HL-60/S4 treated with retinoic acid at 250 ng/mL for 4 days and 3 days (cell line): ENCODE measurements around the gene SHOC2.

Experiments used
- in situ Hi-C: fragments of 300-500 bp; cut with MboI; formaldehyde crosslinking; loops from 2 replicates; pipeline ENCODE4 v1.7.0; 2022; ENCODE audit warnings: low sequenced_read_pairs

Gene SHOC2

DNA sequence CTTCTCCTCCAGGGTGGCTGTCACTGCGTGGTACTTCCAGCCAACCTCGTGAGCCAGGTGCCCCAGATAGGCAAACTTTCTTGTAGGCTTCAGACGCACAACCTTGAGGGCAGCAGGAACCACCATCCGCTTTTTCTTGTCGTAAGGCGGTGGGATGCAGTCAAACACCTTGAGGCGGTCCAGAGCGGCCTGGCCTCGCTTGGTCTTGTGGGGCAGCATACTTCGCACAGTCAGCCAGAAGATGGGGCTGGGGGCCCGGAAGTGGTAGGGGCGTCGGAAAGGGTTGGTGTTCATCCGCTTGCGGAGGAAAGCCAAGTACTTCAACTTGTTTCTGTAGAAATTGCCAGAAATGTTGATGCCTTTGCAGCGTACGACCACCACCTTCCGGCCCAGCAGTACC is 17.4 kb downstream of the SHOC2 start:
- in situ Hi-C loops, result no loop called here

GRCh38 chr10:110939419-110939818 is 20.0 kb downstream of the SHOC2 start:
- in situ Hi-C loops, result no loop called here

DNA sequence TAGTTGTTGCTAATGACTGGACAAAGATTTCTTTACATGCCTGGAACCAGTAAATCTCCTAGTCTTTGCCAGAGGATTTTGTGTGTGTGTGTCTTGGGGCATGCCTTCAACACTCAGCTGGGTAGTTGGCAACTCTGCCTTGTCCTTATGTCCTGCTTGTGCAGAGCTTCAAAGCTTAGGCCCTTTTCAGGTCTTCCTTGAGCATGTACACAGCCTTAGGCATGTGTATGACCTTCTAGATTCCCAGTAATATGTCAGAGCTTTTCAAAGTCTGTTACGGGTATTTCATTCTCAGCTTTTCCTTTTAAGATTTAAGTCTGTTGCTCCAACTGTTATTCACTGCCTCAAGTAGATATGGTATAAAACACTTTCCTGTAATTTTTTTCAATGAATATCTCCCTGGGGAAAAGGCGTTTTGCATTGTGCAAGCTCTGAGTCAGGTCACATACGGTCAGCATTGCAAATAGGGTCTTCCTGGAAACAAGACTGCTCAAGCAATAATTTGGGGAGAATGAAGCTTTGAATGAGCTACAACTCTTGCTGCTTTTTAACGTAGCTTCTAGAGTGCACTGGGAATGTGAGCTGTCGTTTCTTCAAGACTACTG is 25.5 kb downstream of the SHOC2 start:
- in situ Hi-C loops, result no loop called here

- in situ Hi-C loops, result no loop called here
Measured at GRCh38 chr10:110946496-110946895, 27.1 kb downstream of the SHOC2 start.

DNA sequence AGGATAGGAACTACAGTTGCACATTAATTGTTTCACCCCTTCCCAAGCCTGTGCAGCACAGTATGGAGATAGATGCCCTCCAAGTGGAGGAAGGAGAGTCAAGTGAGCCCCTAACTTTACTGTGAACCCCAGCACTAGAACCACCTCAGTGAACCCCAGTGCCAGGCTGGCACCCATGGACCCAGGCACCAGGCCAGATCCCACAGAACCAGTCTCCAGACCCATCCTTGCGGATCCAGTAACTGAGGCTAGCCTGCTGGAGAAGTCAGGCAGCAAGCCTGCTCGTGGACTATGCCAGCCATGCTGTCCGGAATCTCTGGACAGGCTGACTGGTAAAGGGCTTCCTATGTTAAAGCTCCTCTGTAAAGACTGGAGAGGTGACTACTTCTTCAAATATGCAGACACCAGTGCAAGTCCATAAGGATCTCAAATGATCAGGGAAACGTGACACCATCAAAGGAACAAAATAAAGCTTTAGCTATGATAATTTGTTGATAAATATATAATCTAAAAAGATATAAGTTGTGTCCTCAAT is 27.7 kb downstream of the SHOC2 start:
- in situ Hi-C loops, result no loop called here

DNA sequence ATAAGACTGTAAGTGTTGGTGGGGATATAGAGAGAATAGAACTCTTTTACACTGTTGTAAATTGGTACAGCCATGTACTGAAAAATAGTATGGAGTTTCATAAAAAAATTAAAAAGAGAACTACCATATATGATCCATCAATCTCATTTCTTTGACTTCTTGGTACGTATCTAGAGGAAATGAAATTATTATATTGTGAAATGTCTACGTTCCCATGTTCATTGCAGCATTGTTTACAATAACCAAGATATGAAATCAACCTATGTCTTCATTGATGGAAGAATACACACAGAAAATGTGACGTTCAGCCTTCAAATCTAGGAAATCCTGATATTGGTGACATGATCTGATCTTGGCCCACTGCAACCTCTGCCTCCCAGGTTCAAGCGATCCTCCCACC is 32.0 kb downstream of the SHOC2 start:
- in situ Hi-C loops, result no loop called here

- in situ Hi-C loops, result no loop called here
Measured at GRCh38 chr10:110957606-110958005, 38.2 kb downstream of the SHOC2 start.

GRCh38 chr10:110959379-110960332 is 40.3 kb downstream of the SHOC2 start:
- in situ Hi-C loops, result no loop called here

GRCh38 chr10:110960333-110960712 is 40.9 kb downstream of the SHOC2 start:
- in situ Hi-C loops, result no loop called here

DNA sequence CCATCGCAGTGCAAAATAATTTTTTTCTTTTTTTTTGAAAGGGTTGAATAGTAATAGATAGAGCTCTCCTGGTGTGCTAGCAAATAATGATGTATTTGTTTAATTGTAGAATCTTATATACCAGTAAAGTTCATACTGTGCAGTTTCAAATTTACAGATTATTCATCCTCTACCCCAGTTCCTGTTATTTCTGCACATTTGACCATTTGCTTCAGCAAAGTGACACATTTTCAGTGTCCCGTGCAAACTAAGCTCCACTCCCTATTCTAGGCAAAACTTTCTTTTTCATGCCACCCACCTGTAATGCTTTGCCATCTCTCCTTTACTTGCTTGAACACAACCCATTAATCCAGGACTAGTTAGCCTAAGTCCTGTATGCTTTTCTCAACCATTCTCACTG is 43.0 kb downstream of the SHOC2 start:
- in situ Hi-C loops, result no loop called here

DNA sequence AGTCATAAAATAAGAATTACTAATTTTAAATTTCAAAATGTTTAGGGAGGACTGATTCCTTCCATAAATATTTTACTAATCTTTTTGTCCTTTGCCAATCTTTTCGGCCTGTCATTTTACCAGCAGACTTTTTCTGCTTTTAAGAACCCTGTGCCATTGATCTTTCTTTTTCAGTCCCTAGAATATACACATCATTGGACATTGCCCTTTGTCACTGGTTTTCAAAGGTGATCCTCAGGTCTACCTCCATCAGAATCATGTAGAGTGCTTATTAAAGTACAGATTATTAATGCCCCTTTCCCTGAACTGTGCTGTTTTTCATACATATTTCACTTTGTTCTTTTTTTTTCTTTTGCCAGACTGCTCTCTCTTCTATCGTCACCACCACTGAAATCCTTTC is 43.8 kb downstream of the SHOC2 start:
- in situ Hi-C loops, result no loop called here

- in situ Hi-C loops, result no loop called here
Measured at GRCh38 chr10:110964681-110965080, 45.3 kb downstream of the SHOC2 start.

DNA sequence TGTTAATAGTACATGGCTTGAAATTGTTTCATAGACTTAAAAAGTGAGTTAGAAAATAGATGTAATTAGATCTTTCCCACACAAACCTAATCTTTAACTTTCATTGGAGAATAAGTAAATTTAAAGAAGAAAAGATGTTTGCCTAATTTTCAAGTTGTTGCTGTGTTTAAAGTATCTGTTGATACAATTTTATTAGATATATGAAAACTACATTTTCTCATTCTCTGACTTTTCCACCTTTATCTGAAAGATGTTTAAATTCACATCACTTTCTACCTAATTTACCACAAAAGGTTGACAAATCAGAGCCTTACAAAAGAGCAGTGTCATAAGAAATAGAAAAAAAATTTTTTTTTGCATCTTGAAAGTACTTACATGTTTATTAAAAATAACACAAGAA is 45.8 kb downstream of the SHOC2 start:
- in situ Hi-C loops, result no loop called here

DNA sequence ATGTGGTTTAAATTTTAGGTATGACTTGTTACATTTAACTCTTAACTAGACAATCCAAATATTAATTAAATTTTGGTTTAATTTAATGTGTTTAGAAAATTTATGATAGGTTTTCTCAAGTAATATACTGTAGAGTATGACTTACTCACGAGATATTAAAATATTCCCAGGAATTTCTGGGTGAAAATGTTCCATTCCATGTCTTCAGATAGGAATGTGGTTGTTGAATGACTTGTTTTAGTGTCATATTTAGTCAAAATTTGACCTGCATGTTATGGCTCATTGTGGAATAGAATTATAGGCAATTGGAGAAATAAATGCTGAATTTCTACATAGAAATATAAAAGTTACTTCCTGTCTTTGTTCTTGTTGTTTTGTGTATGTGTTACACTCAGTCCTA is 46.7 kb downstream of the SHOC2 start:
- in situ Hi-C loops, result no loop called here

DNA sequence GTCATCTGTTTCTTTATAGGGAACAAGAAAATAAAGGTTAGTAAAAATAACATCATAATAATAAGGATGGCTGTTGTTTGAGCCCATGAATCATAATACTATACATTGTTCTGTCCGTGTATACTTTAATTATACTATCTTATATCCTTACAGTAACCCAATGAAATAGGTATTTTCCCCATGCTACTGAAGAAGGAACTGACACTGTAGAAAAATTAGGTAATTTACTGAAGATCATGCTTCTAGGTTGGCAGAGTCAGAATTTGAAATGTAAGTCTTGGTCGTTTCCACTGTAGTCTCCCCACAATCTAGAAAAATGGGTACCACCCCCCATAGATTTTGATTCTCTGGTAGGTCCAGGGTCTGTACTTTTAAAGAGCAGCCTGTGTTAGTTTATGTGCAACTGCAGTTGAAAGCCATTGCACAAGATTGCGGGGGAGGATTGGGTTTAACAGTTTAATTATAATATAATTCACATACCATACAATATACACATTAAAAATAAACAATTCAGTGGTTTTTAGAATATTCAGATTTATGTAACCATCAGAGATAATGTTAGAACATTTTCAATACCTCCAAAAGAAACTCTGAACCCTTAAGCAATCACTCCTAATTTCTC is 47.7 kb downstream of the SHOC2 start:
- in situ Hi-C loops, result no loop called here

- in situ Hi-C loops, result no loop called here
Measured at GRCh38 chr10:110967645-110968044, 48.2 kb downstream of the SHOC2 start.

GRCh38 chr10:110969183-110969582 is 49.8 kb downstream of the SHOC2 start:
- in situ Hi-C loops, result no loop called here

DNA sequence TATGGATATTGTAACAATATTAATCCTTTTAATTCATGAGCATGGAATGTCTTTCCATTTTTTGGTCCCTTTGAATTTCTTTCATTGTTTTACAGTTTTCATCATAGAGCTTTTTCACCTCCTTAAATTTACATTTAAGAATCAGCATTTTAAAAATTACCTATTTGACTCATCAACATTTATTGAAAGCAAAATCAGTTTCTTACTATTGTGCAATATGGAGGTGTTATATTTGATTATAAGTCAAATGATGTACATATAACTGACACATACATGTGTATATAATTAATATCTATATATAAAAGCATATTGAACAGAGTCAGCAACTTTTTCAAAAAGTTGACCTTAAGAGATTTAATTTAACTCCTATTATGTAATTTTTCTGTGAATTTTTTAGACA is 52.2 kb downstream of the SHOC2 start:
- in situ Hi-C loops, result no loop called here

GRCh38 chr10:110972231-110973134 is 53.1 kb downstream of the SHOC2 start:
- in situ Hi-C loops, result no loop called here

DNA sequence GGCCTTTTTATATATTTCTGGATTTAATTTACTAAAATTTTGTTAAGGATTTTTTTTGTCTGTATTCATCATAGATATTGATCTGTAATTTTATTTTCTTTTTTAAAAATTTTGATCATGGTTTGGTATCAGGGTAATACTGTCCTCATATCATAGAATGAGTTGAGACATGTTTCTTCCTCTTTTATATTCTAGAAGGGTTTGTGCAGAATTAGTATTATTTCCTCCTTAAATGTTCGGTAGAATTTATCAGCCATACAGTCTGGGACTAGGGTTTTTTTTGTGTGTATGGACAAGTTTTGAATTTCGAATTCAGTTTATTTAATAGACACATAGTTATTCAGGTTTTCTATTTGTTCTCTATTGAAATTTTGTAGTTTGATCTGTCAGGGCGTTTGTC is 54.0 kb downstream of the SHOC2 start:
- in situ Hi-C loops, result no loop called here

GRCh38 chr10:110976577-110976976 is 57.2 kb downstream of the SHOC2 start:
- in situ Hi-C loops, result no loop called here
